Kidney (tissue), 14 donors: ENCODE data around the gene KCNMB2. TPM values are rescaled to one million over a fixed set of nuclear protein-coding genes. Genes with fewer than 3 reads are reported as not detected.
A peak's percentile ranks its signal among the peaks of the same experiment; 100 is the strongest.

Source experiments
- DNase-seq, 5 donors: peaks; one replicate each; pipeline ENCODE4 v3.0.0-alpha.2; 2013 to 2020
- FAIRE-seq: peaks from 2 replicates; lab custom pipeline; 2012; peaks lifted over from hg19 to GRCh38; lab: Jason Lieb, UNC
- H3K27ac ChIP-seq, 2 donors: one replicate each; pipeline ENCODE4 v1.7.0; 2013; ENCODE audit warnings: low read depth in 2 of 2, low read length in 2 of 2, inconsistent platforms in 1 of 2
- H3K27me3 ChIP-seq: one replicate; pipeline ENCODE4 v1.7.1; 2013; ENCODE audit warnings: low read length, inconsistent platforms; ENCODE audit not compliant: control insufficient read depth, insufficient read depth
- H3K36me3 ChIP-seq, 3 donors: one replicate each; pipeline versions ENCODE4 v1.7.0 to v1.7.1; 2013; ENCODE audit warnings: low read length in 3 of 3, control low read depth in 1 of 3, inconsistent platforms in 1 of 3; ENCODE audit not compliant: insufficient read depth in 3 of 3, control insufficient read depth in 2 of 3
- H3K4me1 ChIP-seq, 3 donors: one replicate each; pipeline versions ENCODE4 v1.7.0 to v1.7.1; 2013; ENCODE audit warnings: low read length in 3 of 3, inconsistent platforms in 1 of 3, low read depth in 1 of 3; ENCODE audit not compliant: control insufficient read depth in 2 of 3, insufficient read depth in 2 of 3
- H3K4me3 ChIP-seq, 3 donors: one replicate each; pipeline versions ENCODE4 v1.7.0 to v1.8.1; 2013; ENCODE audit warnings: low read length in 3 of 3, control low read depth in 1 of 3, inconsistent platforms in 1 of 3
- H3K9ac ChIP-seq, 3 donors: one replicate each; pipeline versions ENCODE4 v1.7.0 to v1.7.1; 2013; ENCODE audit warnings: low read length in 3 of 3, control low read depth in 1 of 3, inconsistent platforms in 1 of 3
- H3K9me3 ChIP-seq, 3 donors: one replicate each; pipeline versions ENCODE4 v1.7.0 to v1.7.1; 2013; ENCODE audit warnings: low read length in 3 of 3, control low read depth in 1 of 3, inconsistent platforms in 1 of 3; ENCODE audit not compliant: control insufficient read depth in 2 of 3, insufficient read depth in 1 of 3
- CTCF ChIP-seq: IDR thresholded peaks from 3 replicates; pipeline ENCODE4 v1.5.1; 2012; ENCODE audit warnings: mild to moderate bottlenecking, moderate library complexity, borderline replicate concordance; ENCODE audit not compliant: insufficient read depth; ENCODE audit errors: extremely low read depth
- intact Hi-C: fragments of 100-400 bp; cut with DNase I; formaldehyde crosslinking; loops from one replicate; pipeline ENCODE4 v1.11.1; 2022
- polyA plus RNA-seq: library from polyadenylated mRNA; stranded (reverse); fragments of 350-450 nt; fragmentation: Illumina TruSeq; extraction: RNeasy Lipid Tissue Mini Kit (QIAGEN cat#74804); gene quantifications from one replicate; pipeline ENCODE4 v1.2.3, GENCODE V29; 2014; ENCODE audit warnings: low read depth, low replicate concordance; ENCODE audit not compliant: insufficient read depth
- total RNA-seq: library from RNA; stranded (reverse); fragmentation: NEBNext Ultra II Directional; extraction: Animal tissue kit (Norgen Biotek cat#: 25700); gene quantifications from one replicate; pipeline ENCODE4 v1.2.1, GENCODE V29; 2021
- donor health status: control.
- donor health status: control.
- donor health status: control.
- donor health status: control.
- donor health status: control.
- donor health status: DM: yes; HTN: yes; CAD: no.
- donor health status: Normal renal cell carcinoma (clear cell type).

Gene KCNMB2
- total and polyA plus RNA-seq, 2 donors from 2014 or later: 2.1 to 4.4 TPM

DNA sequence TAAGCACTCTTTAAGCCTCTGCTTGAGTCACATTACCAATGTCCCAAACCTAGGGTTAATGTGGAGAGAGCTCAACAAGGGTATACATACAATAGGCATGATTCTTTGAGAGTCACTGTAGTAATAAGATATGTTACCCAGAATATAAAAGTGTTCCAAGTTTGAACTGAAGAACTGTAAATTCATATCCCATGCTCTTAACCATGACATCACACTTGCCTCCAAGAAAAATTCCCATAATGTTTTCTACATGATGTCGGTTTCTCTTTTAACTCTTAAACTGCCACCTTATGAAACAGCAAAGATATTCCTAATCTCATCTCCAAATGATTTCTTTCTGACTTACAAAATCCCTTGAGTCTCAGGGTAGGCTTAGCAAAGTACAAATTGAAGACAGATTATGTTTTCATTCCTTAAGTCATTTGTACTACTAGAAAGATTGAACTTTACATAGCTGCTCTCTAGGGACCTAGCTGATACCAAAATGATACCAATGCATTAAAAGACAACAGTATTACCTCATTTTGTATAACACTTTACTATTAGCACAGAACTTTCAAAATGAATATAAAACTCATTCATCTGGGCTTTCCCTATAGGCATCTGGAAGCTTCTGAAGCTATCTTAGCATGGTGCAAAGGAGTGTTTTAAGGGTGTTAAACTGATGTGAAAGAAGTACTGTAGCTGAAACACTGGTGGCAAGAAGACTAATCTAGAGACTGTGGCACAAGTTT lies 127.1 kb downstream of the KCNMB2 start:
- no peaks in the 10 kb centered on the region for H3K27me3 ChIP-seq
- no peak for FAIRE-seq
- no peak overlapping the region for H3K4me3 ChIP-seq
- H3K4me1 ChIP-seq: no peaks in the 10 kb centered on the region
- TF ChIP-seq CTCF: no peak
- no peaks in the 10 kb centered on the region for H3K36me3 ChIP-seq
- no peak for DNase-seq
- H3K9ac ChIP-seq: no peak overlapping the region
- H3K27ac ChIP-seq: no peak overlapping the region
- intact Hi-C loops: no loop called here
- H3K9me3 ChIP-seq: no peaks in the 10 kb centered on the region

- H3K9me3 ChIP-seq: no peaks in the 10 kb centered on the region
- FAIRE-seq: no peak
- DNase-seq: no peak
- no peak for TF ChIP-seq CTCF
- no peak overlapping the region for H3K4me3 ChIP-seq
- H3K27ac ChIP-seq: no peak overlapping the region
- H3K27me3 ChIP-seq: no peaks in the 10 kb centered on the region
- H3K36me3 ChIP-seq: no peaks in the 10 kb centered on the region
- peaks cover 0 to 4% (median 3%) of the 10 kb centered on the region in 3 donors for H3K4me1 ChIP-seq
- H3K9ac ChIP-seq: no peak overlapping the region
- intact Hi-C loops: no loop called here
Measured at GRCh38 chr3:178665747-178666146, 129.5 kb downstream of the KCNMB2 start.

DNA sequence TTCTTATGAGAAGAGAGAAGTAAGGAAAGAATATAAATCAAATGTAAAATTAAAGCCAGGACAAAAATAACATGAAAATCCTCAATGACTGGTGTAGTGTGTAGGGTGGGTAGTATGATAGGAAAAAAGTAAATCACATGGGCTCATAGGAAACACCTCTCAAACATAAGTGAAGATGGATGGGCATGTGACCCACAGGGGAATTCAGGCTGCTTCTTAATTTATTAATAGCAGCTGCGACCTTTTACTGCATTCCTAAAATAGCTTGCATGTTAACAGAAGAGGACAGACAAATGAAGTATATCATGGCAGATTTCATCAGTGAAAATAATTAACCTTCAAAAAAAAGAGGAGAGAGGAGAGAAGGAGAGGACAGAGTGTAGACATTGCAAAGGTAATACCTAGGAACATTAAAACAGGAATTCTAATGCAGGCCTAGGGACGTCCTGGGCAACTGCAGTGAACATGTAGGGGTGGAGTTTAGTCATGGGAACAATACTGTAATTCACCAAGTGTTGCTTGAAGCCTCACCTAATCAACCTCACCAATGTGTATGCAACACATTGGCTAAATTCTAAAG lies 132.9 kb downstream of the KCNMB2 start:
- DNase-seq: peak in 1 of 5 donors; percentile 66
- H3K4me3 ChIP-seq: no peak overlapping the region
- no peaks in the 10 kb centered on the region for H3K36me3 ChIP-seq
- FAIRE-seq: no peak
- no peak overlapping the region for H3K9ac ChIP-seq
- TF ChIP-seq CTCF: no peak
- no peaks in the 10 kb centered on the region for H3K9me3 ChIP-seq
- H3K27me3 ChIP-seq: no peaks in the 10 kb centered on the region
- intact Hi-C loops: no loop called here
- peaks cover 3 to 4% (median 4%) of the 10 kb centered on the region in 3 donors for H3K4me1 ChIP-seq
- no peak overlapping the region for H3K27ac ChIP-seq
